Upper lobe of left lung (tissue), 6 donors: ENCODE results near the gene ULBP1. TPM values are rescaled to one million over a fixed set of nuclear protein-coding genes. Genes with fewer than 3 reads are reported as not detected.

Experiments
- ATAC-seq, 2 donors: fragments of 200-7000 bp; cut with Tn5 transposase; one replicate each; pipeline ENCODE4 v1.9.1; 2022; ENCODE audit warnings: mild to moderate bottlenecking in 2 of 2, moderate library complexity in 2 of 2; ENCODE audit not compliant: low FRiP score in 2 of 2
- DNase-seq, 2 donors: peaks; one replicate each; pipeline ENCODE4 v3.0.0-alpha.2; 2019 to 2020
- H3K27ac ChIP-seq, 4 donors: fragments of 200-600 bp; sonication (generic); one replicate each; pipeline ENCODE4 v1.5.1; 2016 to 2019
- H3K27me3 ChIP-seq, 4 donors: fragments of 200-600 bp; sonication (generic); one replicate each; pipeline ENCODE4 v1.5.1; 2017 to 2019
- H3K36me3 ChIP-seq, 4 donors: fragments of 200-600 bp; sonication (generic); one replicate each; pipeline ENCODE4 v1.5.1; 2016 to 2019
- H3K4me1 ChIP-seq, 4 donors: fragments of 200-600 bp; sonication (generic); one replicate each; pipeline ENCODE4 v1.5.1; 2018 to 2019
- H3K4me3 ChIP-seq, 4 donors: fragments of 200-600 bp; sonication (generic); one replicate each; pipeline ENCODE4 v1.5.1; 2017 to 2019; ENCODE audit warnings: mild to moderate bottlenecking in 2 of 4, moderate library complexity in 1 of 4
- H3K9me3 ChIP-seq, 4 donors: fragments of 200-600 bp; sonication (generic); one replicate each; pipeline ENCODE4 v1.5.1; 2018 to 2019
- EP300 ChIP-seq, 4 donors: sonication (generic); formaldehyde crosslinking; IDR thresholded peaks; one replicate each; pipeline ENCODE4 v1.5.1; 2017; ENCODE audit warnings: antibody characterized with exemption in 4 of 4, control low read depth in 2 of 4
- POLR2A ChIP-seq, 4 donors: fragments of 450-650 bp; IDR thresholded peaks; one replicate each; pipeline ENCODE4 v1.5.1; 2016 to 2017; ENCODE audit warnings: antibody characterized with exemption in 4 of 4, mild to moderate bottlenecking in 2 of 4
- POLR2AphosphoS5 ChIP-seq, 2 donors: sonication (generic); formaldehyde crosslinking; IDR thresholded peaks; one replicate each; pipeline ENCODE4 v1.5.1; 2017; ENCODE audit warnings: antibody characterized with exemption in 2 of 2
- WGBS, 2 donors: methylation state at CpG; one replicate each; pipeline ENCODE4 v1.1.5; 2017 to 2018; 5-methylcytosine and 5-hydroxymethylcytosine counted together
- total RNA-seq, 6 donors: library from RNA; depleted of rRNA in 4 of 6; stranded (reverse); fragments of >200 nt in 4 of 6; gene quantifications; one replicate each; pipeline versions ENCODE4 v1.1.0 to v1.2.1, GENCODE V29; 2016 to 2021
- TF ChIP-seq, protein P1 (sequence below), 6 experiments: fragments of 450-650 bp in 4 of 6; fragments of 200-600 bp in 2 of 6; sonication (generic) in 2 of 6; IDR thresholded peaks; one replicate each; pipeline ENCODE4 v1.5.1; 2016 to 2019; ENCODE audit warnings: antibody characterized with exemption in 6 of 6
- donor health status: DM: no; HTN: no; CAD: no; lungs with moderate emphysema.
- donor health status: DM: no; HTN: yes; CAD: no; lungs with severe emphysema.

The ULBP1 gene
- total RNA-seq, 6 donors from 2014 or later, result under 0.01 to 1.6 (median 0.80) TPM

GRCh38 chr6:149978610-149979009, 14.9 kb downstream of the ULBP1 start:
- Histone ChIP-seq H3K27me3 (peaks cover 0 to 12% (median under 1%) of the 10 kb centered on the region in 4 donors), H3K9me3 (no peaks in the 10 kb centered on the region), H3K36me3 (no peaks in the 10 kb centered on the region), H3K4me3 (no peak overlapping the region), H3K27ac (no peak overlapping the region), H3K4me1 (no peaks in the 10 kb centered on the region)
- ATAC-seq (no peak), DNase-seq (no peak)
- TF ChIP-seq POLR2AphosphoS5 (IDR thresholded peaks at IDR 0.05), result no peak
- TF ChIP-seq, protein P1, sequence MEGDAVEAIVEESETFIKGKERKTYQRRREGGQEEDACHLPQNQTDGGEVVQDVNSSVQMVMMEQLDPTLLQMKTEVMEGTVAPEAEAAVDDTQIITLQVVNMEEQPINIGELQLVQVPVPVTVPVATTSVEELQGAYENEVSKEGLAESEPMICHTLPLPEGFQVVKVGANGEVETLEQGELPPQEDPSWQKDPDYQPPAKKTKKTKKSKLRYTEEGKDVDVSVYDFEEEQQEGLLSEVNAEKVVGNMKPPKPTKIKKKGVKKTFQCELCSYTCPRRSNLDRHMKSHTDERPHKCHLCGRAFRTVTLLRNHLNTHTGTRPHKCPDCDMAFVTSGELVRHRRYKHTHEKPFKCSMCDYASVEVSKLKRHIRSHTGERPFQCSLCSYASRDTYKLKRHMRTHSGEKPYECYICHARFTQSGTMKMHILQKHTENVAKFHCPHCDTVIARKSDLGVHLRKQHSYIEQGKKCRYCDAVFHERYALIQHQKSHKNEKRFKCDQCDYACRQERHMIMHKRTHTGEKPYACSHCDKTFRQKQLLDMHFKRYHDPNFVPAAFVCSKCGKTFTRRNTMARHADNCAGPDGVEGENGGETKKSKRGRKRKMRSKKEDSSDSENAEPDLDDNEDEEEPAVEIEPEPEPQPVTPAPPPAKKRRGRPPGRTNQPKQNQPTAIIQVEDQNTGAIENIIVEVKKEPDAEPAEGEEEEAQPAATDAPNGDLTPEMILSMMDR (IDR thresholded peaks at IDR 0.05), result no peak
- no peak for TF ChIP-seq POLR2A (IDR thresholded peaks at IDR 0.05)
- no peak for TF ChIP-seq EP300 (IDR thresholded peaks at IDR 0.05)

DNA sequence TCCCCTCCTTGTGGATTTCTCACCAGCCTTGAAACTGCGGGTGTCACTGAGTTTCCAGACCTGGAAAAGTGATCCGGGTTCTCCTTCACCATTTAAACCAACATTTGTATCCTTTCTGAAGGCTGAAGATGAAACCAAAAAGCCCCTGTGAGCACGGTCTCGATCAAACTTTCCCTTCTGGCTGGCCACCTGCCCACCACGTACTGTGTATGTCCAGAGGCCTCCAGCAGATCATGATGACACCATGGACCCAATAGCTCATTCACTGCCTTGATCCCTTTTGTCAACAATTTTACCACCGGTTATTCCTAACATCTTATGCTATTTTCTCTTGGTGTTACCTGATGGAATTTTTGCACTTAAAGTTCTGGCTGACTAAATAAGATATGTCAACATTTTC, 15.6 kb downstream of the ULBP1 start:
- Histone ChIP-seq H3K4me3 (no peak overlapping the region), H3K4me1 (no peaks in the 10 kb centered on the region), H3K27ac (no peak overlapping the region), H3K9me3 (no peaks in the 10 kb centered on the region), H3K36me3 (no peaks in the 10 kb centered on the region), H3K27me3 (peaks cover 0 to 12% (median under 1%) of the 10 kb centered on the region in 4 donors)
- no peak for ATAC-seq
- DNase-seq, result no peak
- WGBS, 2 donors, result 78 to 83% methylated on average over 6 of the region's 6 CpGs
- TF ChIP-seq, protein P1 (IDR thresholded peaks at IDR 0.05), result no peak
- TF ChIP-seq EP300 (IDR thresholded peaks at IDR 0.05) (no peak), POLR2AphosphoS5 (IDR thresholded peaks at IDR 0.05) (no peak), POLR2A (IDR thresholded peaks at IDR 0.05) (no peak)

GRCh38 chr6:149983145-149983544, 19.4 kb downstream of the ULBP1 start:
- DNase-seq, result no peak
- no peak for ATAC-seq
- Histone ChIP-seq H3K27ac (no peak overlapping the region), H3K27me3 (peaks cover 2 to 48% (median 8%) of the 10 kb centered on the region in 4 donors), H3K36me3 (no peaks in the 10 kb centered on the region), H3K4me3 (no peak overlapping the region), H3K4me1 (no peaks in the 10 kb centered on the region), H3K9me3 (peaks cover 0 to 7% (median 6%) of the 10 kb centered on the region in 4 donors)
- WGBS, 2 donors, result 34 to 43% methylated on average over 9 of the region's 9 CpGs
- TF ChIP-seq POLR2A (IDR thresholded peaks at IDR 0.05), result no peak
- no peak for TF ChIP-seq POLR2AphosphoS5 (IDR thresholded peaks at IDR 0.05)
- TF ChIP-seq, protein P1 (IDR thresholded peaks at IDR 0.05), result no peak
- no peak for TF ChIP-seq EP300 (IDR thresholded peaks at IDR 0.05)

DNA sequence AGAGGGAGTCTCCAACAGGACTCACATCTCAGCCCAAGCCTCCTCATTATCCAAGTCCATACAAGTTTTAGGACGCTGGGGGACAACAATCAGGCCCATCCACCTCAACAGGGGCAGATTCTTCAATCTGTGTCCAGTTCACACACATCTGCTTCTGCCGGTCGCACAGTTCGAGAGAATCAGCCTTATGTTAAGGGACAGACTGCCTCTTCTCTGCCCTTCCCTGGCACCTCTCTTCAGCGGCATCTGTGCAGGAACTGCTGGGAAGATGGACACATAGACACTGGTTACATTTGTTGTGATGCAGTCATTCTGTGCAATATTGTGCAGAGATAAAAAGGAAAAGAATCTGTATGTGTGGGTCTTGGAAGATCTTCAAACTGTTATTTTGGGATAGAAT, 21.0 kb downstream of the ULBP1 start:
- no peak overlapping the region for H3K4me3 ChIP-seq
- no peak for ATAC-seq
- H3K36me3 ChIP-seq, result no peaks in the 10 kb centered on the region
- TF ChIP-seq POLR2A (IDR thresholded peaks at IDR 0.05) (no peak), POLR2AphosphoS5 (IDR thresholded peaks at IDR 0.05) (no peak), EP300 (IDR thresholded peaks at IDR 0.05) (no peak)
- TF ChIP-seq, protein P1 (IDR thresholded peaks at IDR 0.05), result no peak
- no peak for DNase-seq
- peaks cover 8 to 11% (median 10%) of the 10 kb centered on the region in 4 donors for H3K9me3 ChIP-seq
- no peak overlapping the region for H3K27ac ChIP-seq
- WGBS, 2 donors, result 31 to 93% methylated on average over 5 of the region's 5 CpGs
- H3K4me1 ChIP-seq, result peaks cover 0 to 4% (median 1%) of the 10 kb centered on the region in 4 donors
- peaks cover 2 to 62% (median 12%) of the 10 kb centered on the region in 4 donors for H3K27me3 ChIP-seq

DNA sequence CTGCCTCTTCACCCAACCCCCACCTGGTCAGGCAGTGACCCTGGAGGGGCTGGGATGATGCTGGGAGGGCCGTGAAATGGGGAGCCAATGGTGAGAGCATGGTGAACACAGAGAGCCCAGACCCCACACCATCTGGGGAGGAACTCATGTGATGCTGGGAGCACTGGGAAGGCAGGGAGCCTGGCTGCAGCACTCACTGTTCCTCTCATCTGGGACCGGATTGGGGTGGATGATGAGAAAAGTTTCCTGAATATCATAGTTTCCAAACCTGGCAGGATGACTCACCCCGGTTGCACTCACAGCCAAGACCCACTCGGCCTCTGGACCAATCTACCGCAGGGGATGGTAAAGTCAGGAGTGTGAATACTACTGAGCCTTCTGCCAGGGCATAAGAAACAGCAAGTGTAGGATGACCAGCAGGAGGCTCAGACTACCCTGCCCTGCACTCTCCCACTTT, 21.8 kb downstream of the ULBP1 start:
- ATAC-seq (no peak), DNase-seq (no peak)
- H3K4me3 ChIP-seq, result no peak overlapping the region
- H3K27me3 ChIP-seq, result peaks cover 2 to 69% (median 18%) of the 10 kb centered on the region in 4 donors
- H3K4me1 ChIP-seq, result peaks cover 7 to 11% (median 9%) of the 10 kb centered on the region in 4 donors
- H3K27ac ChIP-seq, result no peak overlapping the region
- no peaks in the 10 kb centered on the region for H3K36me3 ChIP-seq
- TF ChIP-seq, protein P1 (IDR thresholded peaks at IDR 0.05), result no peak
- no peak for TF ChIP-seq POLR2A (IDR thresholded peaks at IDR 0.05)
- TF ChIP-seq EP300 (IDR thresholded peaks at IDR 0.05), result no peak
- TF ChIP-seq POLR2AphosphoS5 (IDR thresholded peaks at IDR 0.05), result no peak
- WGBS, 2 donors, result 27 to 37% methylated on average over 2 to 5 of the region's 5 CpGs
- H3K9me3 ChIP-seq, result peaks cover 8 to 11% (median 10%) of the 10 kb centered on the region in 4 donors
